HUES6 (cell line): ENCODE data around the gene ERC2.

Experiments
- H3K27ac ChIP-seq: 2 replicates; pipeline ENCODE4 v1.7.0; 2013; ENCODE audit warnings: low read depth, mild to moderate bottlenecking, low read length, inconsistent platforms
- H3K27me3 ChIP-seq: 2 replicates; pipeline ENCODE4 v1.6.1; 2013; ENCODE audit warnings: low read length; ENCODE audit not compliant: control insufficient read depth, insufficient read depth
- H3K36me3 ChIP-seq: 2 replicates; pipeline ENCODE4 v1.6.1; 2013; ENCODE audit warnings: low read length; ENCODE audit not compliant: control insufficient read depth, insufficient read depth
- H3K4me1 ChIP-seq: 2 replicates; pipeline ENCODE4 v1.6.1; 2013; ENCODE audit warnings: low read length; ENCODE audit not compliant: control insufficient read depth, insufficient read depth
- H3K4me3 ChIP-seq: 2 replicates; pipeline ENCODE4 v1.5.1; 2013; ENCODE audit warnings: low read depth, low read length
- H3K9ac ChIP-seq: one replicate; pipeline ENCODE4 v1.6.1; 2013; ENCODE audit warnings: mild to moderate bottlenecking, low read length
- H3K9me3 ChIP-seq: 2 replicates; pipeline ENCODE4 v1.6.1; 2013; ENCODE audit warnings: low read depth, low read length; ENCODE audit not compliant: control insufficient read depth, insufficient read depth

Gene ERC2

DNA sequence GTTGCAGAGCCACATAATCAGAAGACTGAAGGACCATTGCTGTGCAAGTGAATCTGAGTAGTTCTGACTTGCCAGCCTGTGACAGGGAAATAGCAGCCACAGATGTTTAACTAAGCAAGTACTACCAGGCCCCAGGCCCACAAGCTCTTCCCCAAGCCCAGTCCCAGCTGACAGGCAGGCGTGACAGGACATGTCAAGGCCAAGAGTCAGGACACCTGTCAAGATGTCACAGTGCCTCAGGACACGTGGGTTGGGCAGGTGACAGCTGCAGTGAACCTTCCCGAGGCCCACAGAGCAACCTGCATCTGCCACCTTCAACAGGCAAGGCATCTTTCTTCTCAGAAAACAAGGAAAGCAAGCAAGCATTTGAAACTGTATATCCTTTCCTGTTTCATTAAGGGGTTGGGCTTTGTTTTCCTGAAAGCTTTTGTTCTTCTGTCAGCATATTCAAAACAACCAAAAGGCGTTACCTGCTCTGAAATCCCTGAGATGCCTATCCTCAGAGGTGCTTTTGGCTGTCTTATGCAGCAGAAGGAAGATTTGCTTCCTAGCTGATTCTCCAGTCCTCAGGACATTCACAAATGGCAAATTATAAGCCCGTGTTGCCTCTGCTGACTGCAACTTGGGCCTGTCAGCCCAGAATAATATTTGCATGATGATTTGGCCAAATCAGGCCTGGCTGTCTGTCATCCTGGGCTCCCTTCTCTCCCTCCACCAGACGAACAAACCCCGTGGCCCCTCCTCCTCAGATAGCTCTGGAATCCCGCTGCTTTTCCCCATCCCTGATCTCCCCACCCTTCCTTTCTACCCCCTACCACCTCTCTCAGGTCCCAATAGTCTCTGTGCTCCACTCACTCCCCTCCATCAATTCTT lies 809.3 kb downstream of the ERC2 start:
- Histone ChIP-seq H3K4me1 (peaks cover 36% of the 10 kb centered on the region), H3K4me3 (0 out of 2 replicates have a peak overlapping the region, but pooled peaks have one; percentile 15), H3K36me3 (no peaks in the 10 kb centered on the region), H3K27ac (no peak overlapping the region), H3K9me3 (no peaks in the 10 kb centered on the region), H3K27me3 (no peaks in the 10 kb centered on the region), H3K9ac (no peak overlapping the region)

DNA sequence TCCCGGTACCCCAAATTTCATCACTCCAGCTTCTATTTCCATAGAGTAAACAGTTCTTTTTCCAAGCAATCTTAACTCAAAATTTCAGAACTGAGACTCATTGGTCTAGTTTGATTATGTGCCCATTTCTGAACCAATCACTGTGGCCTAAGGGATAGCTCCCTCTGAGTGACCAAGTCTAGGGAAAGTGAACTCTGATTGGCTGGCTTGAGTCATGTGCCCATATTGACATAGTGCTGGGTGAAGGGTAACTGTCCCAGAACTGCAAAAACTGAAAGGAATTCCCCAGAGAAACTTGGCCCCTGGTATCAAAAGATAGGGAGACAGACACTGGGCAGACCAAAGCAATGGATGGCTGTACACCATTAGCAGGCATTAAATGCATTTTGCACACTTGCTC lies 810.0 kb downstream of the ERC2 start:
- H3K4me1 ChIP-seq: peaks cover 30% of the 10 kb centered on the region

DNA sequence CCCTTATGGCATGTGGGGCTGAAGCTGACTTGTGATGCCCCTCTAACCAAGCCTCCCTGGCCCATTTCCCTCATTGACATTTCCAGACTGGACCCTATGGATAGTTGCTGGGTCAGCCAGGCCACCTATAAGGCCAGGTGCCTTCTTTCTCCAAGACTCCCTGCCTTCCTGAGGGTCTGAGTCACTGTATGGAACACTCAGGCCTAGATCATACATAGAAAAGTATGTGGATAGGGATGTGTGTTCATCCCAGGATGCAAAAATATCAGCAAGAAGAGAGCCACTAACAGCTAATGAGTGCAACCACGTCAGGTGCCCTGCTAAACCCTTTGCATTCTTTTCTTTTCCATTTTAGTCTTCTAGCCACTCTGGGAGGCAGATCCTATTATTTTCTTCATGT lies 812.7 kb downstream of the ERC2 start:
- Histone ChIP-seq H3K9me3 (no peaks in the 10 kb centered on the region), H3K9ac (no peak overlapping the region), H3K4me3 (no peak overlapping the region), H3K27me3 (no peaks in the 10 kb centered on the region), H3K4me1 (peaks cover 29% of the 10 kb centered on the region), H3K36me3 (no peaks in the 10 kb centered on the region), H3K27ac (no peak overlapping the region)

More for the DNA sequence above, 810.0 kb downstream of the ERC2 start:
- no peak overlapping the region for H3K9ac ChIP-seq
- H3K4me3 ChIP-seq: no peak overlapping the region
- no peak overlapping the region for H3K27ac ChIP-seq
- H3K27me3 ChIP-seq: no peaks in the 10 kb centered on the region
- no peaks in the 10 kb centered on the region for H3K36me3 ChIP-seq
- H3K9me3 ChIP-seq: no peaks in the 10 kb centered on the region

DNA sequence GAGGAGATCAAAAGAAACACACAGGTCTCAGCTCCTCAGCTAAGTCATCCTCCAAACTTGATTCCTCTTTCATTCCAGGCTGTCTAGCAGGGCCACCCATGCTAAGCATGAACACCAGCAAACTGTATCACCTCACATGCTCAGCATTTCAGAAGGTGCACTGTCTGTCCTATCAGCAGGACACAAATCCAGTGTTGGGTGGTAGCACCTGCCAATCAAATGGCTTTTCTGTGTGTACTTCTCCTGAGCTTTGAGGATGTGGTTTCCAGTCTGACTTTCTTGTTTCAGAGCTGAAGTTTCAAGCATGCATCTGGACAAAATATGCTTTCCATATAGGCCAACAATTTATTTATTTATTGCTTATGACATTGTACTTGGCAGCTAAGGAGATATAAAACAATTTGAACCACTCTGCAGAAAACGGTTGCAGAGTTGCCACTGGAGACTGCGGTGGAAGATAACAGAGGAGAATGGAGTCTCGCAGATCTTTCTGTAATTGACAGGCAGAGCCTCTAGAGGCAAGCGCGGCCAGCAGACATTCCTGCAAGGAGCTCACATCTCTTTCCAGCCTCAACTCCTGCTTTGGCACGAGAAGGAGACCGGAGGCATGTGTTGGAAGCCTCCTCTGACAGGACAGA lies 814.0 kb downstream of the ERC2 start:
- no peaks in the 10 kb centered on the region for H3K36me3 ChIP-seq
- no peak overlapping the region for H3K27ac ChIP-seq
- H3K4me1 ChIP-seq: peaks cover 35% of the 10 kb centered on the region
- no peak overlapping the region for H3K4me3 ChIP-seq
- H3K27me3 ChIP-seq: no peaks in the 10 kb centered on the region
- no peak overlapping the region for H3K9ac ChIP-seq
- H3K9me3 ChIP-seq: no peaks in the 10 kb centered on the region

- H3K9me3 ChIP-seq: no peaks in the 10 kb centered on the region
- no peaks in the 10 kb centered on the region for H3K36me3 ChIP-seq
- H3K9ac ChIP-seq: no peak overlapping the region
- no peaks in the 10 kb centered on the region for H3K27me3 ChIP-seq
- H3K27ac ChIP-seq: no peak overlapping the region
- H3K4me1 ChIP-seq: peaks cover 50% of the 10 kb centered on the region
- H3K4me3 ChIP-seq: no peak overlapping the region
Measured at GRCh38 chr3:55651011-55651410, 817.3 kb downstream of the ERC2 start.

- no peak overlapping the region; the same call in 1 of the 2 replicates for H3K27ac ChIP-seq
- no peaks in the 10 kb centered on the region for H3K36me3 ChIP-seq
- no peaks in the 10 kb centered on the region for H3K9me3 ChIP-seq
- H3K9ac ChIP-seq: no peak overlapping the region
- no peak overlapping the region for H3K4me3 ChIP-seq
- peaks cover 50% of the 10 kb centered on the region for H3K4me1 ChIP-seq
- H3K27me3 ChIP-seq: no peaks in the 10 kb centered on the region
Measured at GRCh38 chr3:55650011-55650410, 818.3 kb downstream of the ERC2 start.

- no peak overlapping the region; the same call in 1 of the 2 replicates for H3K27ac ChIP-seq
- no peaks in the 10 kb centered on the region for H3K9me3 ChIP-seq
- no peaks in the 10 kb centered on the region for H3K27me3 ChIP-seq
- no peak overlapping the region for H3K4me3 ChIP-seq
- H3K4me1 ChIP-seq: peaks cover 50% of the 10 kb centered on the region
- H3K9ac ChIP-seq: no peak overlapping the region
- H3K36me3 ChIP-seq: no peaks in the 10 kb centered on the region
Measured at GRCh38 chr3:55649554-55649953, 818.7 kb downstream of the ERC2 start.

DNA sequence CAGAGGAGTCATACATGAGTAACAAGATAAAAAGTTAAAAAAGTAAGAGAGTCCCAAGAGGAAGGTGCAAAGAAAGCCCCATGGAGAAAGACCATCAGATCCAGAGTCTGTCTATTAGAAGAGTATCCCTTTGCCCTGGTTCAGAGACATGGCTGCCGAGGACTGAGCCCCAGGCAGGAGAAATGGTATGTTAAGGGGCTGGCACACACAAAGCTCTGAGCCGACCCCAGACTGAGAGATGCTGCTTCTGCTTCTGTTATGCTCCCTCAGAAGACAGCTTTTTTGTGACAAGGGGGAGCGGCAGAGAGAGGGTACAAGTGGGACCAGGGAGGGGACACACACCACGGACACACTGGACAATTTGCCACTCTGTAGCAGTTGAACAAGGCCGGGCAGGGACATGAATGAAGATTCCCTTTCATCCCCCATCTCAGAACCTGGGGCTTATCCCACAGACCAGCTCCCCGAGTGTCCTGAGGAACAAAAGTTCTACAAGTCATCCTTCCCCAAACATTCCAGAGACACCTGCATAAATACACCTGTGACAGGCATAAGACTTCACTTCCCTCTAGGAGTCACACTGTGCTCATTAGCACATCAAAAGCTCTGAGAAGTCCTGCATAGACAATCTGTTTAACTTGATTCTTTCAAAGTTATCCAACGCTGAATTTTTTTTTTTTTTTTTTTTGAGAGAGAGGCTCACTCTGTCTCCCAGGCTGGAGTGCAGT lies 819.5 kb downstream of the ERC2 start:
- Histone ChIP-seq H3K4me3 (peak overlapping the region; percentile 37), H3K27me3 (no peaks in the 10 kb centered on the region), H3K9ac (peak overlapping the region; percentile 75), H3K27ac (peak overlapping the region; percentile 65; the same call in 1 of the 2 replicates), H3K36me3 (no peaks in the 10 kb centered on the region), H3K4me1 (peaks cover 50% of the 10 kb centered on the region), H3K9me3 (no peaks in the 10 kb centered on the region)

- Histone ChIP-seq H3K9me3 (no peaks in the 10 kb centered on the region), H3K36me3 (no peaks in the 10 kb centered on the region), H3K4me3 (no peak overlapping the region), H3K27me3 (no peaks in the 10 kb centered on the region), H3K4me1 (peaks cover 50% of the 10 kb centered on the region), H3K27ac (no peak overlapping the region), H3K9ac (no peak overlapping the region)
Measured at GRCh38 chr3:55647670-55648069, 820.6 kb downstream of the ERC2 start.

DNA sequence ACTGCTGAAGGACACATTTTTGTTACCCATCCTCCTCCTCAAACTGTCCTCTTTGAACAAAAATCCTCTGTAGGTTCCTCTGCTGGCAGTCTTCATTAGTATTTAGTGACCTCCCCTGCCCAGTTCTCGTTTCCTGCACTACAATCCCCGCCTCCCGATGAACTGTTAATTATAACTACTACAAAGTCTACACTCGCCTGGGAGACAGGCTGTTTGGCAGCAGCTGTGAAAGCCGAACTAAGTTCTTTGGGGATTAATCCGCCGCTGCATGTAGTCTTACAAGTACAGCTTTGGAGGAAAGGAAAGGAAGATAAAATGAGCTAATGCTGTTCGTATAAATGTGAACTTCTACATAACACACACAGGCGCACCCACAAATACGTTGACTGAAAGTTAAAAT lies 821.2 kb downstream of the ERC2 start:
- Histone ChIP-seq H3K4me3 (no peak overlapping the region), H3K27me3 (no peaks in the 10 kb centered on the region), H3K4me1 (peaks cover 49% of the 10 kb centered on the region), H3K9ac (no peak overlapping the region), H3K27ac (no peak overlapping the region), H3K36me3 (no peaks in the 10 kb centered on the region), H3K9me3 (no peaks in the 10 kb centered on the region)

DNA sequence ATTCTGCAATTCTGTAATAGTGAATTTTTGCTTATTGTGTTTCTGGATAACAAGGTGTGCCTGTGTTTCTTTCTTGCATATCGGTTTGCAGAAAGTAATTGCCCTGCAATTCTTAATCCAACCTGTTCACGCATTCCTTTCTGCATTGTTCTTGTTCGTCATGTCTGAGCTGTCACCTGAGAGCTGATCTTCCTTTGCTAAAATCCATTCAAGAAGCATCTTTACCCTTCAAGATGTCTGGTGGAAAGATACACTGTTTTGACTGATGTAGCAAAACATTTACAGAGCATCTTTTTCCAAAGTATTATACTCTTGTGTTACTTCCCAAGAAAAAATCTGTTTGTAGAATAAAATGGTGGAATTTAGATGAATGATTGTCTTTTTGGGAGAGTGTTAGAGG lies 822.1 kb downstream of the ERC2 start:
- no peaks in the 10 kb centered on the region for H3K9me3 ChIP-seq
- H3K4me1 ChIP-seq: peaks cover 41% of the 10 kb centered on the region
- no peak overlapping the region for H3K27ac ChIP-seq
- no peaks in the 10 kb centered on the region for H3K27me3 ChIP-seq
- no peak overlapping the region for H3K4me3 ChIP-seq
- no peaks in the 10 kb centered on the region for H3K36me3 ChIP-seq
- H3K9ac ChIP-seq: no peak overlapping the region
